Motor neuron (in vitro differentiated cells): Measurements from ENCODE around the gene GIGYF2. TPM values are rescaled to one million over a fixed set of nuclear protein-coding genes. Genes with fewer than 3 reads are reported as not detected.

Experiments
- ATAC-seq, 8 experiments: fragments of 200-7000 bp; cut with Tn5 transposase; replicated peaks in 6 of 8; 2 replicates each; pipeline ENCODE4 v1.8.0; 2021; ENCODE audit warnings: mild to moderate bottlenecking in 8 of 8, moderate library complexity in 8 of 8
- H3K27ac ChIP-seq, 2 donors: fragments of 250-450 bp; sonication (Bioruptor Pico); 2 replicates each; pipeline ENCODE4 v1.9.0; 2021; ENCODE audit warnings: antibody characterized with exemption in 2 of 2, mild to moderate bottlenecking in 2 of 2, moderate library complexity in 1 of 2
- H3K4me1 ChIP-seq, 2 donors: fragments of 250-450 bp; sonication (Bioruptor Pico); replicated peaks in 1 of 2; 2 replicates each; pipeline ENCODE4 v1.6.1; 2021; ENCODE audit warnings: antibody characterized with exemption in 2 of 2, mild to moderate bottlenecking in 2 of 2, moderate library complexity in 1 of 2
- H3K4me3 ChIP-seq, 5 donors: fragments of 250-450 bp; sonication (Bioruptor Pico); 2 replicates each; pipeline ENCODE4 v1.9.0; 2021; ENCODE audit warnings: antibody characterized with exemption in 5 of 5, mild to moderate bottlenecking in 5 of 5, moderate library complexity in 4 of 5
- WGBS, 10 experiments: fragments of 450-650 bp; shearing (Covaris generic); methylation state at CpG; one replicate each; pipeline ENCODE4 v1.0.0; 2022; 5-methylcytosine and 5-hydroxymethylcytosine counted together
- in situ Hi-C, 9 experiments: fragments of 400-800 bp; cut with MboI; loops; one replicate each; pipeline ENCODE4 v1.15.0; 2021; ENCODE audit warnings: low sequenced_read_pairs in 9 of 9, low pct_unique_long_range_greater_than_20kb in 2 of 9; ENCODE audit not compliant: unreplicated experiment in 9 of 9
- total RNA-seq, 8 experiments: library from RNA; unstranded; fragments of 300-600 nt; gene quantifications; 2 replicates each; pipeline versions ENCODE4 v1.2.3 to v1.2.4, GENCODE V29; 2022

Gene GIGYF2
- total RNA-seq, 8 experiments from 2014 or later, result 43.9 to 74.2 (median 53.6) TPM

- peak in 1 of 8 experiments; percentile 31 for ATAC-seq
- no peak overlapping the region for H3K4me3 ChIP-seq
- in situ Hi-C loops, result loop anchor here in 6 of 9 experiments (25.0 kb wide), 2 partner anchors 171 to 396 kb away; partner anchors contain the start of genes ATG16L1 (in 5 of the 6) and NEU2 (in 1 of the 6)
- no peak overlapping the region for H3K27ac ChIP-seq
- WGBS, 10 experiments, result 78 to 100% (median 86%) methylated on average over 2 to 4 of the region's 4 CpGs; no CpG with 5 or more reads in 4 of the 10 experiments
- H3K4me1 ChIP-seq, result no peaks in the 10 kb centered on the region
These were observed 169.0 kb downstream of the GIGYF2 start for GRCh38 chr2:232866104-232866503.

- no peaks in the 10 kb centered on the region for H3K4me1 ChIP-seq
- H3K27ac ChIP-seq, result no peak overlapping the region
- no peak for ATAC-seq
- no peak overlapping the region for H3K4me3 ChIP-seq
- in situ Hi-C loops, result loop anchor here in 6 of 9 experiments (25.0 kb wide), 2 partner anchors 168 to 393 kb away; partner anchors contain the start of genes ATG16L1 (in 5 of the 6) and NEU2 (in 1 of the 6)
- 44 to 83% (median 77%) methylated on average over 1 to 8 of the region's 15 CpGs; no CpG with 5 or more reads in 4 of the 10 experiments for WGBS, 10 experiments
These were observed 172.2 kb downstream of the GIGYF2 start for GRCh38 chr2:232869138-232870017.

GRCh38 chr2:232870018-232870765, 173.1 kb downstream of the GIGYF2 start, which contains the start of gene SNORC:
Gene SNORC (plus strand): TSS chr2:232870264. CDS start chr2:232870342, 78 bp downstream.
- WGBS, 10 experiments, result 80 to 100% (median 95%) methylated on average over 1 to 5 of the region's 21 CpGs; no CpG with 5 or more reads in 6 of the 10 experiments
- no peak for ATAC-seq
- in situ Hi-C loops, result loop anchor here in 6 of 9 experiments (25.0 kb wide), 2 partner anchors 167 to 392 kb away; partner anchors contain the start of genes ATG16L1 (in 5 of the 6) and NEU2 (in 1 of the 6)
- Histone ChIP-seq H3K27ac (no peak within 1 kb of the TSS), H3K4me1 (no peaks in the 10 kb centered on the region), H3K4me3 (no peak within 1 kb of the TSS)

GRCh38 chr2:232870766-232871371, 173.7 kb downstream of the GIGYF2 start:
- H3K27ac ChIP-seq, result no peak overlapping the region
- H3K4me3 ChIP-seq, result no peak overlapping the region
- 0 to 100% (median 73%) methylated on average over 1 to 3 of the region's 17 CpGs; no CpG with 5 or more reads in 5 of the 10 experiments for WGBS, 10 experiments
- no peak for ATAC-seq
- in situ Hi-C loops, result loop anchor here in 6 of 9 experiments (25.0 kb wide), 2 partner anchors 166 to 391 kb away; partner anchors contain the start of genes ATG16L1 (in 5 of the 6) and NEU2 (in 1 of the 6)
- H3K4me1 ChIP-seq, result no peaks in the 10 kb centered on the region

GRCh38 chr2:232871418-232871834, 174.3 kb downstream of the GIGYF2 start:
- Histone ChIP-seq H3K27ac (no peak overlapping the region), H3K4me3 (no peak overlapping the region), H3K4me1 (no peaks in the 10 kb centered on the region)
- in situ Hi-C loops, result loop anchor here in 6 of 9 experiments (25.0 kb wide), 2 partner anchors 166 to 391 kb away; partner anchors contain the start of genes ATG16L1 (in 5 of the 6) and NEU2 (in 1 of the 6)
- WGBS, 10 experiments, result 60 to 100% (median 88%) methylated on average over 1 to 10 of the region's 15 CpGs; no CpG with 5 or more reads in 7 of the 10 experiments
- no peak for ATAC-seq

GRCh38 chr2:232871835-232872736, 175.0 kb downstream of the GIGYF2 start:
- in situ Hi-C loops, result loop anchor here in 6 of 9 experiments (25.0 kb wide), 2 partner anchors 165 to 390 kb away; partner anchors contain the start of genes ATG16L1 (in 5 of the 6) and NEU2 (in 1 of the 6)
- Histone ChIP-seq H3K4me1 (peaks cover 0 to 4% of the 10 kb centered on the region in 2 donors), H3K4me3 (no peak overlapping the region), H3K27ac (no peak overlapping the region)
- WGBS, 10 experiments, result 84 to 100% (median 92%) methylated on average over 1 to 10 of the region's 22 CpGs; no CpG with 5 or more reads in 5 of the 10 experiments
- ATAC-seq, result no peak

GRCh38 chr2:232872826-232873225, 175.7 kb downstream of the GIGYF2 start:
- H3K4me1 ChIP-seq, result peaks cover 0 to 7% of the 10 kb centered on the region in 2 donors

GRCh38 chr2:232873292-232873908, 176.3 kb downstream of the GIGYF2 start:
- in situ Hi-C loops, result loop anchor here in 6 of 9 experiments (25.0 kb wide), 2 partner anchors 164 to 389 kb away; partner anchors contain the start of genes ATG16L1 (in 5 of the 6) and NEU2 (in 1 of the 6)
- Histone ChIP-seq H3K4me3 (no peak overlapping the region), H3K4me1 (peaks cover 0 to 7% of the 10 kb centered on the region in 2 donors), H3K27ac (no peak overlapping the region)
- 90 to 100% (median 97%) methylated on average over 1 to 4 of the region's 14 CpGs; no CpG with 5 or more reads in 6 of the 10 experiments for WGBS, 10 experiments
- ATAC-seq, result no peak

More at GRCh38 chr2:232872826-232873225, 175.7 kb downstream of the GIGYF2 start:
- ATAC-seq, result no peak
- Histone ChIP-seq H3K27ac (no peak overlapping the region), H3K4me3 (no peak overlapping the region)
- in situ Hi-C loops, result loop anchor here in 6 of 9 experiments (25.0 kb wide), 2 partner anchors 164 to 389 kb away; partner anchors contain the start of genes ATG16L1 (in 5 of the 6) and NEU2 (in 1 of the 6)
- WGBS, 10 experiments, result 60 to 100% (median 82%) methylated on average over 1 to 4 of the region's 9 CpGs; no CpG with 5 or more reads in 6 of the 10 experiments

- ATAC-seq, result no peak
- Histone ChIP-seq H3K4me3 (no peak overlapping the region), H3K4me1 (peaks cover 0 to 7% of the 10 kb centered on the region in 2 donors), H3K27ac (no peak overlapping the region)
- WGBS, 10 experiments, result 40 to 100% (median 80%) methylated on average over 1 to 4 of the region's 6 CpGs; no CpG with 5 or more reads in 3 of the 10 experiments
- in situ Hi-C loops, result loop anchor here in 6 of 9 experiments (25.0 kb wide), 2 partner anchors 163 to 388 kb away; partner anchors contain the start of genes ATG16L1 (in 5 of the 6) and NEU2 (in 1 of the 6)
These were observed 176.9 kb downstream of the GIGYF2 start for GRCh38 chr2:232873909-232874641.

DNA sequence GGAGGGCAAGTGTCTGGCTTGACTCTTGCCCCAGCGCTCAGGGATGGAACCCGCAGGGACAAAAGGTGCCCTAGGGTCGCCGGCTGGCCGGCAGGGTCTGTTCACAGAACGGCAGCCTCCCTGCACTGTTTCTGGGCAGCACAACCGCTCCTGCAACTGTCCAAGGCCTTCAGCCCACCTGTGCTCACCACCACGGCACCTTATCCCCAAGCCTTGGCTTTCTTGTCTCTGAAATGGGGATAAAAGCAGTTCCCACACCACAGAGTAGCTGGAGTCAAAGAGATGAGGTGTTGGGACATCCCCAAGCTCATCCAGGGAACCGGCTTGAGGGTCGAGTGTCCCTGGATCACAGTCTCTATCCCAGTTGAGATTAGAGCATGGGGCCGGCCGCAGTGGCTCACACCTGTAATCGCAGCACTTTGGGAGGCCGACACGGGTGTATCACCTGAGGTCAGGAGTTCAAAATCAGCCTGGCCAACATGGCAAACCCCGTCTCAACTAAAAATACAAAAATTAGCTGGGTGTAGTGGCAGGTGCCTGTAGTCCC, 177.6 kb downstream of the GIGYF2 start:
- 85 to 100% (median 93%) methylated on average over 1 to 12 of the region's 16 CpGs; no CpG with 5 or more reads in 3 of the 10 experiments for WGBS, 10 experiments
- peaks cover 0 to 7% of the 10 kb centered on the region in 2 donors for H3K4me1 ChIP-seq
- H3K4me3 ChIP-seq, result no peak overlapping the region
- ATAC-seq, result no peak
- no peak overlapping the region for H3K27ac ChIP-seq
- in situ Hi-C loops, result loop anchor here in 6 of 9 experiments (25.0 kb wide), 2 partner anchors 163 to 388 kb away; partner anchors contain the start of genes ATG16L1 (in 5 of the 6) and NEU2 (in 1 of the 6)
